GM06990 (cell line): ENCODE results near the gene VAV2.

Experiments
- DNase-seq: peaks from one replicate; pipeline ENCODE4 v3.0.0-alpha.2; 2011; ENCODE audit not compliant: insufficient read length; ENCODE audit errors: extremely low read depth
- H3K27me3 ChIP-seq: replicated peaks from 2 replicates; pipeline ENCODE4 v1.6.0; 2011; ENCODE audit warnings: low read length; ENCODE audit not compliant: control insufficient read depth, insufficient read depth
- H3K36me3 ChIP-seq: 2 replicates; pipeline ENCODE4 v1.5.1; 2011; ENCODE audit warnings: low read length; ENCODE audit not compliant: control insufficient read depth, insufficient read depth
- H3K4me3 ChIP-seq: replicated peaks from 2 replicates; pipeline ENCODE4 v1.5.1; 2011; ENCODE audit warnings: low read depth, mild to moderate bottlenecking, control low read depth, low read length
- TF ChIP-seq, protein P1 (sequence below): IDR thresholded peaks from 2 replicates; pipeline ENCODE4 v1.5.1; 2011; ENCODE audit warnings: low read length, control low read depth, mild to moderate bottlenecking, inconsistent platforms; ENCODE audit not compliant: insufficient read depth, poor library complexity, severe bottlenecking

Gene VAV2

DNA sequence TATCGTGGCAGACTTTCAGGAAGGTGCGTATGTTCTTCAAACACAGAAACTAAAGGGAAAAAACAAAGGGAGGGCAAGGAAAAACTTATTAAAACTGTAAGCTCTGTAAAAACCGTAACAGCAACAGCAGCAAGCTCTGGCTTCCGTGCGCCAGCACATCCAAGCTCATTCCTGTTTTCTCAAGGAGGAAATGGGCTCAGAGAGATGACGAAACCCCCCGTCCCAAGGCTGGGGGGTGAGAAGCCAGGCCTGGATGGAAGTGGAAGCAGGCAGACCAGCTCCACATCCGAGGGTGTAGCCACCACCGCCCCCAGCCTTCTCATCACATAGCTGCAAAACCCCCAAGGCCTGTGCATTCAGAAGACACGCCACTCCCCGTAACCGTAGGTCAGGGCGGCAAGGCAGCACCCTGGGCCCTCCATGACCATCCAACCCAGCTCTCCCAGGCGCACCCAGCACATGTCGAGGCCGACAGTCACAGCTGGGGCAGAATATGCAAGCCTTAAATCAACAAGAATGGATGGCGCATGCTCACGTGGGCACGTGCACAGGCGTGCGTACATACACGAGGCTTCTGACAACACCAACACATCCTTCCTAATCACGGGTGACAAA lies 52.8 kb downstream of the VAV2 start:
- Histone ChIP-seq H3K36me3 (peaks cover 27% of the 10 kb centered on the region), H3K4me3 (no peak overlapping the region), H3K27me3 (no peaks in the 10 kb centered on the region)
- TF ChIP-seq, protein P1, sequence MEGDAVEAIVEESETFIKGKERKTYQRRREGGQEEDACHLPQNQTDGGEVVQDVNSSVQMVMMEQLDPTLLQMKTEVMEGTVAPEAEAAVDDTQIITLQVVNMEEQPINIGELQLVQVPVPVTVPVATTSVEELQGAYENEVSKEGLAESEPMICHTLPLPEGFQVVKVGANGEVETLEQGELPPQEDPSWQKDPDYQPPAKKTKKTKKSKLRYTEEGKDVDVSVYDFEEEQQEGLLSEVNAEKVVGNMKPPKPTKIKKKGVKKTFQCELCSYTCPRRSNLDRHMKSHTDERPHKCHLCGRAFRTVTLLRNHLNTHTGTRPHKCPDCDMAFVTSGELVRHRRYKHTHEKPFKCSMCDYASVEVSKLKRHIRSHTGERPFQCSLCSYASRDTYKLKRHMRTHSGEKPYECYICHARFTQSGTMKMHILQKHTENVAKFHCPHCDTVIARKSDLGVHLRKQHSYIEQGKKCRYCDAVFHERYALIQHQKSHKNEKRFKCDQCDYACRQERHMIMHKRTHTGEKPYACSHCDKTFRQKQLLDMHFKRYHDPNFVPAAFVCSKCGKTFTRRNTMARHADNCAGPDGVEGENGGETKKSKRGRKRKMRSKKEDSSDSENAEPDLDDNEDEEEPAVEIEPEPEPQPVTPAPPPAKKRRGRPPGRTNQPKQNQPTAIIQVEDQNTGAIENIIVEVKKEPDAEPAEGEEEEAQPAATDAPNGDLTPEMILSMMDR, result no peak
- DNase-seq, result no peak

DNA sequence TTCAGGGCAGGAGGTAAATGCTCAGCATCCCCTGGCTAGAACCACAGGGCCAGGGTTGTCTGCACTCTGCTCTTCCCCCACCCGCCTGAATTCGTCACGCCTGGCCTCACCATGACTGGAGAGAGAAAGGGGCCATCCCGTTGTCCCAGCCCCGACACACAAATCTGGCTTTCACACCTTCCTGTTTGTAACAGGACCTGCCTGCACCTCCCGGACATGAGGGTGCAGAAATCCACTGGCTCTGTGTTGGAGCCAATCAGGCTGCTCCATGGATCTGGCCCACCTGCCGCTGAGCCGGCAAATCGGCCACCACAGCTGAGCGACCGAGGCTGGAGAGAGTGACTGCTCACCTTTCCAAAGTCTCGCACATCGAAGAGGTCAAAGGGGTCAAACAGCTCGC lies 53.4 kb downstream of the VAV2 start:
- peaks cover 24% of the 10 kb centered on the region for H3K36me3 ChIP-seq
- TF ChIP-seq, protein P1, result no peak

DNA sequence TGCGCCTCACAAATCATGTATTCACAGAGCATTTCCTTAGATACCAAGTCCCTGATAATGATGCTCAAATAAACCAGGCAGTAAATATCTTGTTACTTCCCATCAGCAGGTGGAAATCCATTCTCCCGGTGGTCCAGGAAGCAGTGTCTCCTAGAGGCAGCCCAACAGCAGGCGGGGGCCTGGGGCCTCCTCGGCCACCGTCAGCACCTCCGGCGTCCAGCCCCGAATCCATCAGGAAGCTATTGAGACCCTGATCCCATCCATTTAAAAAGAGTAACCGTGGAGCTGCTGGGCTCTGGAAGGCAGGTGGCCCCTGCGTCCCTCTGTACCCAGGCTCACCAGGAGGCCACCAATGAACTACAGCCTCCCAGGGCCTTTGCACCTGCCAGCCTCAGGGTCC lies 54.0 kb downstream of the VAV2 start:
- TF ChIP-seq, protein P1, result no peak
- H3K4me3 ChIP-seq, result no peak overlapping the region
- H3K36me3 ChIP-seq, result peaks cover 20% of the 10 kb centered on the region
- no peaks in the 10 kb centered on the region for H3K27me3 ChIP-seq
- DNase-seq, result no peak

More for the DNA sequence above, 53.4 kb downstream of the VAV2 start:
- Histone ChIP-seq H3K4me3 (no peak overlapping the region), H3K27me3 (no peaks in the 10 kb centered on the region)
- DNase-seq, result no peak

DNA sequence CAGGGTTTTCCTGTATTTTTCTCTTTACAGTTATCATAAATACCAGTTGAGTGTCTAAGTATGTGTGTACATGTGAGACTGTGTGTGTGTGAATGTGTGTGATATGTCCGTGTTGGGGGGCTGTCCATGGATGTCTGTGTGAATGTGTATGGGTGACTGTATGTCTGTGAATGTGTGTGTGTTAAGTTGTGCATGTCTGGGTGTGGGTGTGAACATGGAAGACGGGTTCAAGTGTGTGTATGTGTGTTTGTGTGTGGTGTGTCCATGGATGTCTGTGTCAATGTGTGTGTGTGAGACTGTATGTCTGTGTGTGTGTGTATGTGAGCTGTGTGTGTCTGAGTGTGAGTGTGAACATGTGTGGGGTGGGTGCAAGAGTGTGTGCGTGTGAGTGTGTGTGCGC lies 55.0 kb downstream of the VAV2 start:
- no peaks in the 10 kb centered on the region for H3K27me3 ChIP-seq
- no peak for DNase-seq
- TF ChIP-seq, protein P1, result no peak
- H3K36me3 ChIP-seq, result peaks cover 18% of the 10 kb centered on the region
- no peak overlapping the region for H3K4me3 ChIP-seq

DNA sequence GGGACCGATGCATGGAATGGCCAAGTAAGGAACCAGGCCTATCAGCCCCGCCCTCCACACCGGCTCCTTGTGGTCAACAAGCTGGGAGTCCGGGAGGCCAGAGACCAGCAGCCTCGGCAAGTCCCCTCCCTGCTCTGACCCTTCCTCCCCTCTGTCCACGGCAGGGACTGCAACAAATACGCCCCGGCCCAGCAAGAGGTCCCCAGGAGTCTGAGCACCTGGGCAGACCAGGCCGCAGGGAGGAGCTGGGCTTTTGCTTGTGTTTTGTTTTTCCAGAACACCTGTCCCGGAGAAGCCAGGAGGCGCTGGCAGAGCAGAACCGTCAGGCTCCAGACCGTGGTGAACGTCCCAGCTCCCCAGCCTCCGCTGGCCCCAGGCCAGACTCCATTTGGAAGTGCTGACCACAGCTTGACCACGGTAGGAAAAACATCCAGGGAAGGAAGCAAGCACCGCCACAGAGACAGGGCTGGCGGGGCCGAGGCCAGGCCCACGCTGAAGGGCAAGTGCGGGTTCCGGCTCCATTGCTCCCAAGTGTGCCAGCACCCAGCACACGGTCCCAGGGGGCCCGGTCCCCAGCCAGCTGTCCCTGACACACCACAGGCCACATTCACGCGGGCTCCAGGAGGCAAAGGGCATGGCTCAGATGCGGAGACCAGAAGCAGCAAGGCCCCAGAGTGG lies 56.7 kb downstream of the VAV2 start:
- TF ChIP-seq, protein P1, result no peak
- peaks cover 18% of the 10 kb centered on the region for H3K36me3 ChIP-seq
- no peak for DNase-seq
- no peak overlapping the region for H3K4me3 ChIP-seq
- H3K27me3 ChIP-seq, result no peaks in the 10 kb centered on the region
